Stomach (tissue), 9 donors: ENCODE data around the gene MYEOV. TPM values are rescaled to one million over a fixed set of nuclear protein-coding genes. Genes with fewer than 3 reads are reported as not detected.

Experiments
- DNase-seq, 2 donors: peaks; one replicate each; pipeline versions ENCODE4 v3.0.0 to v3.0.0-alpha.2; 2013 to 2019
- H3K27ac ChIP-seq, 5 donors: fragments of 200-600 bp in 4 of 5; sonication (generic) in 4 of 5; one replicate each; pipeline ENCODE4 v1.5.1; 2013 to 2019; ENCODE audit warnings: mild to moderate bottlenecking in 1 of 5, moderate library complexity in 1 of 5
- H3K27me3 ChIP-seq, 3 donors: fragments of 200-600 bp; sonication (generic); one replicate each; pipeline ENCODE4 v1.5.1; 2017 to 2019; ENCODE audit warnings: mixed run types in 1 of 3
- H3K36me3 ChIP-seq, 4 donors: fragments of 200-600 bp; sonication (generic); 1 replicate in 3 of 4; 2 replicates in 1 of 4; pipeline ENCODE4 v1.5.1; 2016 to 2019
- H3K4me1 ChIP-seq, 4 donors: fragments of 200-600 bp; sonication (generic); one replicate each; pipeline ENCODE4 v1.5.1; 2016 to 2019
- H3K4me3 ChIP-seq, 4 donors: fragments of 200-600 bp; sonication (generic) in 3 of 4; one replicate each; pipeline ENCODE4 v1.5.1; 2016 to 2019; ENCODE audit warnings: mild to moderate bottlenecking in 1 of 4
- H3K9me3 ChIP-seq, 4 donors: fragments of 200-600 bp; sonication (generic); one replicate each; pipeline ENCODE4 v1.5.1; 2016 to 2019
- CTCF ChIP-seq, 7 experiments: fragments of 450-650 bp in 4 of 7; fragments of 200-600 bp in 3 of 7; sonication (generic) in 3 of 7; IDR thresholded peaks; one replicate each; pipeline ENCODE4 v1.5.1; 2016 to 2019; ENCODE audit warnings: antibody characterized with exemption in 7 of 7, control low read depth in 2 of 7, mild to moderate bottlenecking in 1 of 7
- EP300 ChIP-seq: sonication (generic); formaldehyde crosslinking; IDR thresholded peaks from one replicate; pipeline ENCODE4 v1.6.1; 2017; ENCODE audit warnings: antibody characterized with exemption
- POLR2A ChIP-seq, 4 donors: fragments of 450-650 bp; IDR thresholded peaks; one replicate each; pipeline ENCODE4 v1.6.1; 2016; ENCODE audit warnings: antibody characterized with exemption in 4 of 4, control low read depth in 2 of 4, mild to moderate bottlenecking in 1 of 4, moderate library complexity in 1 of 4
- POLR2AphosphoS5 ChIP-seq, 3 donors: sonication (generic); formaldehyde crosslinking; IDR thresholded peaks; one replicate each; pipeline ENCODE4 v1.6.1; 2016; ENCODE audit warnings: antibody characterized with exemption in 3 of 3
- WGBS, 5 donors: extraction: QIAGEN DNeasy Blood & Tissue Kit in 3 of 5; methylation state at CpG; one replicate each; pipeline versions ENCODE4 v1.1.5 to v1.1.7; 2013 to 2018; 5-methylcytosine and 5-hydroxymethylcytosine counted together
- intact Hi-C: fragments of 100-400 bp; cut with DNase I; formaldehyde crosslinking; loops from one replicate; pipeline ENCODE4 v1.15.1; 2023; ENCODE audit warnings: low total_unique reads
- polyA plus RNA-seq, 3 donors: library from polyadenylated mRNA; stranded (reverse); fragments of 200-250 nt; gene quantifications; one replicate each; pipeline ENCODE4 v1.2.3, GENCODE V29; 2013
- total RNA-seq, 5 donors: library from RNA; depleted of rRNA; stranded (reverse); fragments of >200 nt; gene quantifications; one replicate each; pipeline versions ENCODE4 v1.1.0 to v1.2.3, GENCODE V29; 2014 to 2016
- donor health status: healthy with polysubstance abuse.
- donor health status: Bipolar disorder and iron deficiency.
- donor health status: healthy.

MYEOV gene
- total and polyA plus RNA-seq, 8 donors = 0.92 to 41.5 (median 8.5) TPM; not detected in 2

GRCh38 chr11:69330330-69330729 lies 36.4 kb downstream of the MYEOV start:
- H3K36me3 ChIP-seq = no peaks in the 10 kb centered on the region
- no peaks in the 10 kb centered on the region for H3K9me3 ChIP-seq
- no peak for DNase-seq
- 65 to 81% (median 79%) methylated on average over 4 of the region's 4 CpGs for WGBS, 5 donors
- no peaks in the 10 kb centered on the region for H3K27me3 ChIP-seq
- no peaks in the 10 kb centered on the region for H3K4me1 ChIP-seq
- no peak for TF ChIP-seq POLR2AphosphoS5 (IDR thresholded peaks at IDR 0.05)
- no peak for TF ChIP-seq CTCF (IDR thresholded peaks at IDR 0.05)
- no peak for TF ChIP-seq EP300
- TF ChIP-seq POLR2A (IDR thresholded peaks at IDR 0.05) = no peak
- no peak overlapping the region for H3K27ac ChIP-seq
- no peak overlapping the region for H3K4me3 ChIP-seq
- intact Hi-C loops = no loop called here

GRCh38 chr11:69333149-69333710 lies 39.3 kb downstream of the MYEOV start:
- DNase-seq = peak in 1 of 2 donors; percentile 3
- no peak for TF ChIP-seq CTCF (IDR thresholded peaks at IDR 0.05)
- TF ChIP-seq POLR2AphosphoS5 (IDR thresholded peaks at IDR 0.05) = no peak
- no peak for TF ChIP-seq POLR2A (IDR thresholded peaks at IDR 0.05)
- TF ChIP-seq EP300 = no peak
- 70 to 96% (median 87%) methylated on average over 2 of the region's 2 CpGs for WGBS, 5 donors
- no peaks in the 10 kb centered on the region for H3K36me3 ChIP-seq
- peaks cover 0 to 8% (median 7%) of the 10 kb centered on the region in 4 donors for H3K4me1 ChIP-seq
- no peak overlapping the region for H3K27ac ChIP-seq
- H3K9me3 ChIP-seq = no peaks in the 10 kb centered on the region
- no peaks in the 10 kb centered on the region for H3K27me3 ChIP-seq
- no peak overlapping the region for H3K4me3 ChIP-seq
- intact Hi-C loops = no loop called here

GRCh38 chr11:69333879-69334278 lies 39.9 kb downstream of the MYEOV start:
- DNase-seq = peak in 1 of 2 donors; percentile 9
- WGBS, 5 donors = 85 to 95% (median 88%) methylated on average over 2 of the region's 2 CpGs

GRCh38 chr11:69335007-69335780 lies 41.2 kb downstream of the MYEOV start:
- Histone ChIP-seq H3K4me3 (no peak overlapping the region), H3K4me1 (peaks cover 0 to 8% (median 7%) of the 10 kb centered on the region in 4 donors), H3K27me3 (no peaks in the 10 kb centered on the region), H3K9me3 (no peaks in the 10 kb centered on the region), H3K36me3 (no peaks in the 10 kb centered on the region), H3K27ac (no peak overlapping the region)
- intact Hi-C loops = no loop called here
- TF ChIP-seq CTCF (IDR thresholded peaks at IDR 0.05) (no peak), EP300 (no peak), POLR2AphosphoS5 (IDR thresholded peaks at IDR 0.05) (no peak), POLR2A (IDR thresholded peaks at IDR 0.05) (no peak)
- 87 to 95% (median 92%) methylated on average over 15 of the region's 15 CpGs for WGBS, 5 donors
- DNase-seq = peak in 1 of 2 donors; percentile 20

More at GRCh38 chr11:69333879-69334278, 39.9 kb downstream of the MYEOV start:
- Histone ChIP-seq H3K9me3 (no peaks in the 10 kb centered on the region), H3K4me1 (peaks cover 0 to 8% (median 7%) of the 10 kb centered on the region in 4 donors), H3K27ac (no peak overlapping the region), H3K4me3 (no peak overlapping the region), H3K27me3 (no peaks in the 10 kb centered on the region), H3K36me3 (no peaks in the 10 kb centered on the region)
- no peak for TF ChIP-seq POLR2AphosphoS5 (IDR thresholded peaks at IDR 0.05)
- TF ChIP-seq EP300 = no peak
- TF ChIP-seq CTCF (IDR thresholded peaks at IDR 0.05) = no peak
- TF ChIP-seq POLR2A (IDR thresholded peaks at IDR 0.05) = no peak
- intact Hi-C loops = no loop called here
